Renal cortex interstitium (tissue), 11 donors: ENCODE data around the gene CHMP3. TPM values are rescaled to one million over a fixed set of nuclear protein-coding genes. Genes with fewer than 3 reads are reported as not detected.
"Not testable (repeated sequence)": the region's sequence is repeated elsewhere in the genome, so short reads cannot be mapped to it uniquely, and the experiment has no call there.

Experiments used
- DNase-seq, 11 donors: peaks; one replicate each; pipeline ENCODE4 v3.0.0-alpha.2; 2013; ENCODE audit warnings: low read depth in 9 of 11, low spot score in 4 of 11; ENCODE audit errors: extremely low read depth in 1 of 11
- polyA plus RNA-seq, 3 donors: library from polyadenylated mRNA; unstranded; fragments of 120-200 nt; gene quantifications; one replicate each; pipeline ENCODE4 v1.2.1, GENCODE V29; 2013; ENCODE audit not compliant: insufficient read length in 3 of 3

CHMP3 gene
- polyA plus RNA-seq, 3 donors: 124 to 145 (median 141) TPM

DNA sequence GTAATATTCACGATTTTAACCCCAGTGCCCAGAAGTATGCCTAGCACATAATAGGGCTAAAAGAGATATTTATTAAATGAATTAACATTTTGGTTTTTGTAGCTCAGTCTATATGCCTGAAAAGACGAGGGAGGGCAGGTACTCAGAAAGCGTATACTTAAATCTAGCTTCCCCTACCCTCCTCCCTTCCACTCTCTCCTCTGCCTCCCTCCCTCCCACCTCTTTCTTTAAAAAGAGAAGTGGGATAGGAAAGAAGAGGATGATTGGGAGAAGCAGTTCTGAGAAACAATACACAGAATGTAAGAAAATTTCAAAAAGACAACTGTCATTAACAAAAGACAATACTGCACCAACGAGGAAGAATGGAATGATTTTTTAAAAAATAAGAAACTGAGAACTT is 39.8 kb downstream of the CHMP3 start:
- DNase-seq: no peak

DNA sequence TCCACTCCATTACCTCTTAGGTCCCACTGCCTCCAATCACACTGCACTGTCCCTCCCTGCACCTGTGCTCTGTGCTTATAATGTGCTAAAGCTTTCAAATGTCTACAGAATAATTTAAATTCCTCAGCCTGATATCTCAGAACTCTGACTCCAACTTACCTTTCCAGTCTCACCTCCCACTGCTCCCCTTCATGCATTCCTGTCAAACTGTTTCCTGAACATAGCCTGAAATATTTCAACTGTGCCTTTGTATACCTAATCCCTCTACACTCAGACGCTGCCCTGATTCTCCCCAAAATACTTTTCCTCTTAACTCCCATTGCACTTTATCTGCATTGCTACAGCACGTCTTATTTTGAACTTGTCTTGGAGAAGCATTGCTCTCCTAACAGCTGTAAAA is 40.5 kb downstream of the CHMP3 start:
- no peak for DNase-seq

DNA sequence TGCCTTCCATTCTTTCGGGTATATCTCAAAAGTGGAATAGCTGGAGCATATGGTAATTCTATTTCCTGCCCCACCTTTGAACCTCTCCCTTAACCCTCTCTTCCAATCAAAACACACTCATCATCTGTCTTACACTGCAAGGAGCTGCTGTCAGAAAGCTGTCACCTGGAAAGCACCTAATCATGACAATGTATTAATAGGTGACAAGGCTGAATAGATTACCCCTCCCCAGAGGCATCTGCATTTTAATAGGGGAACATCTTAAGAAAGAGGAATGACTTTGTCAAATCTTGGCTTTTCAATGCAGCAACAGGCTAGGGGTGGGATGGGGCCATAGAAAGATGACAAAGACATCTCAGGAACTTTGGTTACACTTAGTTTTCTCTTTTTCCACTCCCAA is 41.3 kb downstream of the CHMP3 start:
- no peak for DNase-seq

GRCh38 chr2:86520153-86520552 is 43.1 kb downstream of the CHMP3 start:
- DNase-seq: no peak

DNA sequence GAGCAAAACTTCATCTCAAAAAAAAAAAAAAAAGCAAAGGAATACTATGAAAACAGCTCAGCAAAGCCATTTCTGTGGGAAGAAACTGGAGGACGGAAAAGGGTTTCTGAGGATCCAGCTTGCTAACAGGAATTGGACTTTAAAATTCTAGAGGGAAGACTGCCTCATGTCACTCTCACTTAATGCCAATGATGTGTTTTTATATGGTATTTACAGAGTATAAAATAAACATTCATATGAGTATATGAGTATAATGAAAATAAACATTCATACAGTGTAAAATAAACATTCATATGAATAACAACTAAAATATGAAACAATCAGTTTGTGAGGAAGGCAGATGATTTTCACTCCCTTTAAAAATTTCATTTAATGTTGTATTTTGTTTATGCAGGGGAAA is 43.9 kb downstream of the CHMP3 start:
- DNase-seq: no peak

DNA sequence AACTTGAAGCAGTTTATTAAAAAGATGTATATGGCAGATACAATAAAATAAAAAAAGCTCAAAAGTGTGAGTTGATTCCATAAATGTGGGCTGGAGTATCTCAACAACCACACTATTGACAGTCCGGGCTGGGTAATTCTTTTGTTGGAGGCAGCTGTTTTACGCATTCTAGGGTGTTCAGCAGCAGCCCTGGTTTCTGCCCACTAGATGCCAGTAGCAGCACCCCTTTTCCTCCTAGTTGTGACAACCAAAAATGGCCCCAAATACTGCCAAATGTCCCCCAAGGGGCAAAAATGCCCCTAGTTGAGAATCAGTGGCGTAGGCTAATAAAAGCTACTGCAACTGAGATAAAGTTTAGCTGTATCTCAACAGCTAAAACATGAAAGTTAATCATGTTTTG is 44.8 kb downstream of the CHMP3 start:
- peak in 1 of 11 donors; percentile 6 for DNase-seq

GRCh38 chr2:86513948-86514660 is 49.1 kb downstream of the CHMP3 start:
- no peak for DNase-seq

GRCh38 chr2:86512892-86513291 is 50.4 kb downstream of the CHMP3 start:
- no peak for DNase-seq

- no peak for DNase-seq
These were observed 51.2 kb downstream of the CHMP3 start for GRCh38 chr2:86512034-86512433.

DNA sequence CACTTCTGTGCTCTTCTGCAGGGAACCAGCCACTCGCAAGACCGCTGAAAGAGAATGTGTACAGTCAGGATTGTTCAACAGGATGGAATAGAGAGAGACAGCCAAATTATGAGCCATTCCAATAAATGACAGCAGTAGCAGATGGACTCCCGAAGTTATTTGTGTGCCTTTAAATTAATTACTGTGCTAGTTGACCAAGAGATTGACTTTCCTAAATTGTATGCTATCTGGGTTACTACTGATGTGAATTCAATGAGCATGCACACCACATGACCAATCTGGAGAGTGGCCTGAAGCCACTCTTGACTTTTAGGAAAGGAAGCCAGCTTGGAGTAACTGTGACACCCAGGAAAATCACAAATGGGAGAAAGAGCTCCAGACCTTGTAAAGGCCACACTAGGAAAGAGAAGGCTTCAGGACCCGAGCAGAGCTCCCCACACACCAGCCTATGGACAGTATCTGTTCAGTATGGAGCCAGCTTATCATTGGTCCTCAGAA is 52.8 kb downstream of the CHMP3 start:
- no peak for DNase-seq

DNA sequence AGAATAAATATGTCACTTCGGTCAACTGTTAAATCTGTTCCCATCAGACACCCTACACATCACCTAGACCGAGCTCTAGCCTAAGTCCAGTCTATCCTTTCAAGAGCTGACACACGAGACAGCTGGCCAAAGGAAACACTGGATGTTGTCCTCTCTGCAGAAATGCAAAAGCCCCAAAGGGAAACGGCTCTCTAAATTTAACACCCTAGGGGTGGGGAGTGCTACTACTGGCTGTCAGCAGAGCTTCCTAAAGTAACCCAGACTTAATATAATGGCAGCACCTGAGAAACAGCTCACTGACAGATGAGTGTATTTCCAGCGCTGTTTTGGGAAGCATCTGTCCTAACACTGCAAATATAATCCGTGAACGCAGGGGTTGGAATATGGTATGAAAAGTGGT is 55.6 kb downstream of the CHMP3 start:
- no peak for DNase-seq

DNA sequence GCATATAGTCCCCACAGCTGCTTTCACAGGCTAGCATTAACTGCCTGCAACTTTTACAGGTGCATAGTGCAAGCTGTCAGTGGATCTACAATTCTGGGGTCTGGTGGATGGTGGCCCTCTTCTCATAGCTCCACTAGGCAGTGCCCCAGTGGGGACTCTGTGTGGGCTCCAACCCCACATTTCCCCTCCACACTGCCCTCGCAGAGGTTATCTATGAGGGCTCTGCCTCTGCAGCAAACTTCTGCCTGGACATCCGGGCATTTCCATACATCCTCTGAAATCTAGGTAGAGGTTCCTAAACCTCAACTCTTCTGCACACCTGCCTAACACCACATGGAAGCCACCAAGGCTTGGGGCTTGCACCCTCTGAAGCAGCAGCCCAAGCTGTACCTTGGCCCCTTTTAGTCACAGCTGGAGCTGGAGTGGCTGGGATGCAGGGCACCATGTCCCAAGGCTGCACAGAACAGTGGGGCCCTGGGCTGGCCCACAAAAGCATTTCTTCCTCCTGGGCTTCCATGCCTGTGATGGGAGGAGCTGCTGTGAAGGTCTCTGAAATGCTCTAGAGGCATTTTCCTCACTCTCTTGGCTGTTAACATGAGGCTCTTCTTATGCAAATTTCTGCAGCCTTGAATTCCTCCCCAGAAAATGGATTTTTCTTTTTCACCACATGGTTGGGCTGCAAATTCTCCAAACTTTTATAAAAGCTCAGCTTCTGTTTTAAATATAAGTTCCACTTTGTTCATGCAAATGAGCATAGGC is 62.7 kb downstream of the CHMP3 start:
- no peak for DNase-seq

DNA sequence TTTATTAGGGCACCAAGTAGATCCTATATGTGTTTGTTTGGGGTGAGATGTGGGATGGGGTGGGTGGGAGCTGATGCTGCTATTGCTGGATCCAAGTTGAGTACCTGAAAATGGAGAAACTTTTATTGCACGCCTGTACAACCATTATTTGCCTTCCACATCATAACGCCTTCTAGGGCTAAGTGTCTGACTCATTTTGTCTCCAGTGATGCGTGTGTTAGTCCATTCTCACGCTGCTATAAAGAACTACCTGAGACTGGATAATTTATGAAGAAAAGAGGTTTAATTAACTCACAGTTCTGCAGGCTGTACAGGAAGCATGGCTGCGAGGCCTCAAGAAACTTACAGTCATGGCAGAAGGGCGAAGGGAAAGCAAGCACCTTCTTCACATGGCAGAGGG is 63.9 kb downstream of the CHMP3 start:
- no peak for DNase-seq

- no peak for DNase-seq
These were observed 64.6 kb downstream of the CHMP3 start for GRCh38 chr2:86498468-86499260.

GRCh38 chr2:86496391-86496790 is 66.9 kb downstream of the CHMP3 start:
- DNase-seq: not testable (repeated sequence)

- no peak for DNase-seq
These were observed 71.2 kb downstream of the CHMP3 start for GRCh38 chr2:86492048-86492453.

DNA sequence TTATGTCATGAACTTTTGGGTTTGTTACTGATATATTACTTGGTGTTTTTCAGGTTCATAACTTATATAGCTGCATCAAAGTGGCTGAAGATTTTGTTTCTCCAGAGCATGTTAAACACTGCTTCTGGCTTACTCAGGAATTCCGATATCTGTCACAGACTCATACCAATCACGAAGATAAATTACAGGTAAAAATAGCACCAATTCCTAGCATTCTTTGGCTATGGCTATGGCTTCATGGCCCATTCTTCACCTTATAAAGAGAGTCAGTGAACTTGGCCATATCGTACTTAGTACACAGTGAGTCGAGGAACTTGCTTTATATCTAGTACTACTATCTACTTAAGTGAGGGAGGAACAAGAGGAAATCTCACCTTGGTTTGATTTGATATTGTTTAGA is 72.2 kb downstream of the CHMP3 start:
- no peak for DNase-seq

DNA sequence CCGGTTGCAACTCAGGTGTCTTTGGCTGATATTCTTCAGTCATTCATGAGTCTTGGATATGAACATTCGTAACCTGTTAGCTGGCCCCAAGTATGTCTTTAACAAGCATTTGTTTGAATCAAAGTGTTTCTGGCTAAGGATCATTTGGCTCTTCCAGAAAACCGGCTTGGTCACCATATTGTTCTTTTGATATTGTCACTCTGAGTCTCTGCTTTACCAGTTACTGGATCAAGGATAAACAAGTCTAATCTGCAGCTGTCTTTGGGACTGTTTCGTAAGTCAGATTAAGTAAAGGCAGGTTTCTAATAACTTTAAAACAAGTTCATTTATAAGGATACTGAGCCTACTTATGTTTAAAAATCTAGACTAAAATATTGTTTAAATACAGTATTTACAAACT is 73.0 kb downstream of the CHMP3 start:
- DNase-seq: no peak

DNA sequence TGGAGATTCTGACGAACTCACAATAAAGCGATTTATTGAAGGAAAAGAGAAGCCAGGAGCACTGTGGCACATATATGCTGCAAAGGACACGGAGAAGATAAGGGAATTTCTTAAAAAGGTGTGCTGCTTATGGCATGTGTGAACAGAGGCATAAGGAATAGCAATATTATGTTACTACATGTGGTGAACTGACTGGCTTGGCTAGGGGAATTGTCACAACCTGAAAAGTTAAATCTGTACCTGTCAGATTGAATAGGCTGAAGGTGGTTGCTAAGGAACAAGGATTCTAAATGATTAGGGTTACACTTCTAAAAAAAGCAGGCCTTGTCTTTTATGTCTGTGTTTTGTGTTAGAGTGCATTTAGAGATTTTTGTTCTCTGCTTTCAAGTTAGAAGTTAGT is 73.7 kb downstream of the CHMP3 start:
- no peak for DNase-seq
